ENCODE data around the gene MT1M. TPM values are rescaled to one million over a fixed set of nuclear protein-coding genes. Genes with fewer than 3 reads are reported as not detected.

MT1M gene
- total and polyA plus RNA-seq, 2 of the 8 experiments (the other 6 are each of a cell fraction or from before 2014, with no cell fraction given), result 2.1 TPM; not detected in 1

GRCh38 chr16:56607675-56608042 is 24.8 kb upstream of the MT1M start:
- ChIA-PET POLR2A (ENCODE audit: partially characterized antibody) (interaction anchor here (0.7 to 8.0 kb wide), 5 partner anchors 10 to 74 kb away, joined by 3 to 66 read pairs (median 3); partner anchors contain the start of gene MT1E), CTCF (ENCODE audit: partially characterized antibody) (interaction anchor here (0.9 to 9.2 kb wide), 7 partner anchors 10 to 95 kb away, joined by 3 to 85 read pairs (median 4); partner anchors contain the start of gene MT1E)
- Histone ChIP-seq H2BK15ac (ENCODE audit: low read length) (peak overlapping the region; percentile 93; the same call in 1 of the 2 replicates), H3K27ac (ENCODE audit: low read depth, low read length) (no peak overlapping the region), H3K27me3 (replicated peaks in 1 of 4; ENCODE audit: control insufficient read depth in 3 of 4, extremely low read depth in 1 of 4, insufficient read depth in 3 of 4, low read length in 3 of 4) (peaks cover 27 to 62% (median 52%) of the 10 kb centered on the region in 4 experiments), H3K9ac (replicated peaks in 1 of 4; ENCODE audit: extremely low read depth in 1 of 4, low read depth in 3 of 4, low read length in 3 of 4) (no peak overlapping the region), H3K4me3 (ENCODE audit: extremely low read depth in 1 of 4, insufficient read depth in 2 of 4, low read depth in 3 of 4, low read length in 4 of 4) (peak overlapping the region; percentile 35 to 62 (median 47); a peak in 6 of 8 replicates), H2BK120ac (replicated peaks; ENCODE audit: low read depth, low read length) (no peak overlapping the region), H3K56ac (replicated peaks; ENCODE audit: insufficient read length, low read depth, low read length) (no peak overlapping the region), H3K79me2 (ENCODE audit: control insufficient read depth in 1 of 2, insufficient read depth in 2 of 2, low read length in 2 of 2) (no peaks in the 10 kb centered on the region), H3K4ac (replicated peaks; ENCODE audit: insufficient read length, low read depth, low read length) (no peak overlapping the region), H3K4me1 (replicated peaks in 1 of 4; ENCODE audit: control insufficient read depth in 3 of 4, insufficient read depth in 4 of 4, low read length in 3 of 4) (peaks cover 7 to 21% (median 10%) of the 10 kb centered on the region in 4 experiments), H3K9me3 (ENCODE audit: insufficient read depth in 2 of 2, low read depth in 1 of 2, low read length in 1 of 2) (no peaks in the 10 kb centered on the region), H4K8ac (ENCODE audit: extremely low read depth, insufficient read depth, low read length) (no peak overlapping the region), H2BK5ac (ENCODE audit: low read depth, low read length) (no peak overlapping the region), H4K5ac (ENCODE audit: insufficient read length, low read depth, low read length) (no peak overlapping the region), H3K23me2 (ENCODE audit: low read depth, low read length) (peaks cover 11% of the 10 kb centered on the region; the same call in 1 of the 2 replicates), H3K18ac (ENCODE audit: extremely low read depth, low read length) (0 out of 2 replicates have a peak overlapping the region, but pooled peaks have one; percentile 66), H2BK20ac (ENCODE audit: low read length) (peak overlapping the region; percentile 66; the same call in 1 of the 2 replicates), H2AK5ac (ENCODE audit: low read depth, low read length) (peak overlapping the region; percentile 97), H3K79me1 (ENCODE audit: low read depth, low read length) (no peaks in the 10 kb centered on the region), H3K4me2 (ENCODE audit: insufficient read depth in 1 of 2, low read depth in 2 of 2, low read length in 2 of 2) (peak overlapping the region; percentile 70 to 77), H2AFZ (ENCODE audit: low read length) (0 out of 2 replicates have a peak overlapping the region, but pooled peaks have one; percentile 43), H3K14ac (ENCODE audit: insufficient read length) (no peak overlapping the region), H4K20me1 (replicated peaks in 1 of 2; ENCODE audit: control insufficient read depth in 1 of 2, insufficient read depth in 2 of 2, low read length in 2 of 2) (peaks cover 0 to 2% of the 10 kb centered on the region in 2 experiments), H4K91ac (replicated peaks; ENCODE audit: insufficient read length, low read length) (no peak overlapping the region), H3K23ac (ENCODE audit: insufficient read length) (no peak overlapping the region), H3K36me3 (ENCODE audit: control insufficient read depth in 2 of 4, insufficient read depth in 4 of 4, low read length in 3 of 4) (no peaks in the 10 kb centered on the region), H2BK12ac (ENCODE audit: low read depth, low read length) (peak overlapping the region; percentile 95)
- FAIRE-seq (no peak), DNase-seq (ENCODE audit: low read depth in 1 of 2, low spot score in 2 of 2) (no peak)
- TF ChIP-seq RBBP5 (IDR thresholded peaks at IDR 0.05; ENCODE audit: borderline replicate concordance, low read depth, low read length) (0 out of 2 replicates have a peak, but pooled peaks have one; percentile 22), NANOG (IDR thresholded peaks at IDR 0.05; ENCODE audit: insufficient read depth, low read depth, low read length, poor library complexity, severe bottlenecking) (no peak), SP2 (IDR thresholded peaks at IDR 0.05; ENCODE audit: low read length) (no peak)
- 64% methylated on average over 2 of the region's 2 CpGs; no CpG with 5 or more reads in 1 of the 2 experiments for WGBS, 2 experiments (ENCODE audit: extremely low coverage in 1 of 2, insufficient coverage in 1 of 2, insufficient read length in 1 of 2, insufficient replicate concordance in 2 of 2, low coverage in 1 of 2, low lambda C conversion rate in 2 of 2, missing lambda C conversion rate in 1 of 2)

Data from H1 (cell line).